HEK293 (cell line): ENCODE results near the gene ACSS2.

Experiments used
- BCL6B ChIP-seq: fragments of 450-650 bp; formaldehyde crosslinking; IDR thresholded peaks from 2 replicates; pipeline ENCODE4 v1.5.1; 2017; ENCODE audit warnings: missing biosample characterization, missing genetic modification characterization
- IKZF3 ChIP-seq: fragments of 450-650 bp; IDR thresholded peaks from 2 replicates; pipeline ENCODE4 v1.5.0; 2018; ENCODE audit warnings: missing biosample characterization, mild to moderate bottlenecking, missing genetic modification characterization, moderate library complexity
- KLF8 ChIP-seq: fragments of 450-650 bp; formaldehyde crosslinking; IDR thresholded peaks from 2 replicates; pipeline ENCODE4 v1.5.1; 2016; ENCODE audit warnings: missing biosample characterization, missing genetic modification characterization
- OSR2 ChIP-seq: fragments of 450-650 bp; formaldehyde crosslinking; IDR thresholded peaks from 2 replicates; pipeline ENCODE4 v1.5.1; 2016; ENCODE audit warnings: missing biosample characterization, missing genetic modification characterization
- PRDM1 ChIP-seq: fragments of 450-650 bp; formaldehyde crosslinking; IDR thresholded peaks from 2 replicates; pipeline ENCODE4; 2016; ENCODE audit warnings: missing biosample characterization, missing genetic modification characterization
- RBAK ChIP-seq: fragments of 450-650 bp; formaldehyde crosslinking; IDR thresholded peaks from 2 replicates; pipeline ENCODE4 v1.5.1; 2016; ENCODE audit warnings: missing biosample characterization, missing genetic modification characterization
- SALL2 ChIP-seq: fragments of 450-650 bp; formaldehyde crosslinking; IDR thresholded peaks from 2 replicates; pipeline ENCODE4 v1.5.0; 2017; ENCODE audit warnings: missing biosample characterization, mild to moderate bottlenecking, missing genetic modification characterization, borderline replicate concordance
- ZFP69B ChIP-seq: fragments of 450-650 bp; formaldehyde crosslinking; IDR thresholded peaks from 2 replicates; pipeline ENCODE4 v1.5.1; 2016; ENCODE audit warnings: missing biosample characterization, missing genetic modification characterization
- ZNF10 ChIP-seq: fragments of 450-650 bp; formaldehyde crosslinking; IDR thresholded peaks from 2 replicates; pipeline ENCODE4 v1.5.1; 2017; ENCODE audit warnings: missing biosample characterization, missing genetic modification characterization
- ZNF138 ChIP-seq: fragments of 450-650 bp; formaldehyde crosslinking; IDR thresholded peaks from 2 replicates; pipeline ENCODE4 v1.5.1; 2016; ENCODE audit warnings: missing biosample characterization, missing genetic modification characterization, borderline replicate concordance
- ZNF146 ChIP-seq: fragments of 450-650 bp; formaldehyde crosslinking; IDR thresholded peaks from 2 replicates; pipeline ENCODE4 v1.5.1; 2016; ENCODE audit warnings: missing biosample characterization, missing genetic modification characterization
- ZNF221 ChIP-seq: fragments of 450-650 bp; formaldehyde crosslinking; IDR thresholded peaks from 2 replicates; pipeline ENCODE4 v1.5.1; 2017; ENCODE audit warnings: missing biosample characterization, missing genetic modification characterization, borderline replicate concordance
- ZNF223 ChIP-seq: fragments of 450-650 bp; formaldehyde crosslinking; IDR thresholded peaks from 2 replicates; pipeline ENCODE4 v1.5.1; 2016; ENCODE audit warnings: missing biosample characterization, missing genetic modification characterization
- ZNF266 ChIP-seq: fragments of 450-650 bp; formaldehyde crosslinking; IDR thresholded peaks from 2 replicates; pipeline ENCODE4 v1.5.1; 2016; ENCODE audit warnings: missing biosample characterization, missing genetic modification characterization, low read depth
- ZNF324 ChIP-seq: fragments of 450-650 bp; formaldehyde crosslinking; IDR thresholded peaks from 2 replicates; pipeline ENCODE4 v1.5.1; 2016; ENCODE audit warnings: missing biosample characterization, missing genetic modification characterization
- ZNF335 ChIP-seq: fragments of 450-650 bp; formaldehyde crosslinking; conservative IDR thresholded peaks from 2 replicates; pipeline ENCODE4 v1.5.1; 2016; ENCODE audit warnings: missing biosample characterization, missing genetic modification characterization
- ZNF366 ChIP-seq: fragments of 450-650 bp; formaldehyde crosslinking; conservative IDR thresholded peaks from 2 replicates; pipeline ENCODE4 v1.5.1; 2016; ENCODE audit warnings: missing biosample characterization, missing genetic modification characterization
- ZNF391 ChIP-seq: fragments of 450-650 bp; formaldehyde crosslinking; IDR thresholded peaks from 2 replicates; pipeline ENCODE4 v1.5.1; 2016; ENCODE audit warnings: low read depth, missing biosample characterization, missing genetic modification characterization, borderline replicate concordance
- ZNF433 ChIP-seq: fragments of 450-650 bp; formaldehyde crosslinking; IDR thresholded peaks from 2 replicates; pipeline ENCODE4 v1.5.1; 2016; ENCODE audit warnings: missing biosample characterization, missing genetic modification characterization, low read depth
- ZNF510 ChIP-seq: fragments of 450-650 bp; formaldehyde crosslinking; IDR thresholded peaks from 2 replicates; pipeline ENCODE4 v1.5.1; 2018; ENCODE audit warnings: mild to moderate bottlenecking, missing genetic modification characterization, missing biosample characterization; ENCODE audit not compliant: insufficient replicate concordance
- ZNF518A ChIP-seq: fragments of 450-650 bp; formaldehyde crosslinking; conservative IDR thresholded peaks from 2 replicates; pipeline ENCODE4 v1.5.1; 2016; ENCODE audit warnings: low read depth, missing biosample characterization, missing genetic modification characterization
- ZNF560 ChIP-seq: fragments of 450-650 bp; formaldehyde crosslinking; IDR thresholded peaks from 2 replicates; pipeline ENCODE4 v1.5.1; 2017; ENCODE audit warnings: missing biosample characterization, missing genetic modification characterization, borderline replicate concordance
- ZNF561 ChIP-seq: fragments of 450-650 bp; IDR thresholded peaks from 2 replicates; pipeline ENCODE4 v1.5.1; 2018; ENCODE audit warnings: missing biosample characterization, missing genetic modification characterization, borderline replicate concordance
- ZNF600 ChIP-seq: fragments of 450-650 bp; formaldehyde crosslinking; IDR thresholded peaks from 2 replicates; pipeline ENCODE4 v1.5.1; 2016; ENCODE audit warnings: missing biosample characterization, missing genetic modification characterization
- ZNF692 ChIP-seq: fragments of 450-650 bp; formaldehyde crosslinking; IDR thresholded peaks from 2 replicates; pipeline ENCODE4 v1.5.1; 2016; ENCODE audit warnings: missing biosample characterization, missing genetic modification characterization
- ZNF701 ChIP-seq: fragments of 450-650 bp; formaldehyde crosslinking; IDR thresholded peaks from 2 replicates; pipeline ENCODE4 v1.5.1; 2016; ENCODE audit warnings: missing biosample characterization, missing genetic modification characterization
- ZNF776 ChIP-seq: fragments of 450-650 bp; formaldehyde crosslinking; IDR thresholded peaks from 2 replicates; pipeline ENCODE4 v1.5.0; 2017; ENCODE audit warnings: missing biosample characterization, missing genetic modification characterization, borderline replicate concordance
- ZNF792 ChIP-seq: fragments of 450-650 bp; formaldehyde crosslinking; IDR thresholded peaks from 2 replicates; pipeline ENCODE4 v1.5.1; 2016; ENCODE audit warnings: missing biosample characterization, missing genetic modification characterization
- ZSCAN5A ChIP-seq: fragments of 450-650 bp; formaldehyde crosslinking; IDR thresholded peaks from 2 replicates; pipeline ENCODE4 v1.5.1; 2016; ENCODE audit warnings: missing biosample characterization, missing genetic modification characterization
- ZXDB ChIP-seq: fragments of 450-650 bp; formaldehyde crosslinking; IDR thresholded peaks from 2 replicates; pipeline ENCODE4 v1.5.1; 2016; ENCODE audit warnings: missing biosample characterization, missing genetic modification characterization

Gene ACSS2

GRCh38 chr20:34907616-34908469, 31.4 kb downstream of the ACSS2 start (continued):
- TF ChIP-seq BCL6B (tag by site-specific recombination) (no peak), ZNF335 (tag by site-specific recombination) (0 out of 2 replicates have a peak, but pooled peaks have one; percentile 5), ZFP69B (tag by site-specific recombination) (peak; percentile 82), PRDM1 (no peak), ZNF324 (tag by site-specific recombination) (no peak), ZNF10 (tag by site-specific recombination) (no peak), ZNF391 (tag by site-specific recombination) (no peak), ZNF266 (tag by site-specific recombination) (no peak), ZNF366 (peak; percentile 78), ZNF692 (tag by site-specific recombination) (peak; percentile 94), ZXDB (tag by site-specific recombination) (peak; percentile 64; the same call in 1 of the 2 replicates), ZNF560 (tag by site-specific recombination) (no peak), ZSCAN5A (tag by site-specific recombination) (no peak), ZNF792 (tag by site-specific recombination) (no peak), SALL2 (tag by site-specific recombination) (no peak), RBAK (tag by site-specific recombination) (no peak), ZNF776 (no peak), IKZF3 (tag by site-specific recombination) (peak; percentile 43; the same call in 1 of the 2 replicates), OSR2 (tag by site-specific recombination) (peak; percentile 77), ZNF433 (tag by site-specific recombination) (no peak), ZNF510 (no peak), KLF8 (tag by site-specific recombination) (no peak), ZNF561 (tag by site-specific recombination) (peak; percentile 21; the same call in 1 of the 2 replicates), ZNF146 (tag by site-specific recombination) (no peak), ZNF518A (tag by site-specific recombination) (0 out of 2 replicates have a peak, but pooled peaks have one; percentile 27), ZNF600 (tag by site-specific recombination) (peak; percentile 77), ZNF223 (no peak), ZNF701 (tag by site-specific recombination) (no peak), ZNF221 (no peak), ZNF138 (no peak)
